GM21717 (cell line): ENCODE data around the gene SCNN1B.
"Not testable (repeated sequence)": the region's sequence is repeated elsewhere in the genome, so short reads cannot be mapped to it uniquely, and the experiment has no call there.

Source experiments
- ATAC-seq: cut with Tn5 transposase; IDR thresholded peaks from one replicate; pipeline ENCODE4 v1.9.1; 2021; ENCODE audit warnings: mild to moderate bottlenecking, moderate library complexity; ENCODE audit not compliant: unreplicated experiment

SCNN1B gene

DNA sequence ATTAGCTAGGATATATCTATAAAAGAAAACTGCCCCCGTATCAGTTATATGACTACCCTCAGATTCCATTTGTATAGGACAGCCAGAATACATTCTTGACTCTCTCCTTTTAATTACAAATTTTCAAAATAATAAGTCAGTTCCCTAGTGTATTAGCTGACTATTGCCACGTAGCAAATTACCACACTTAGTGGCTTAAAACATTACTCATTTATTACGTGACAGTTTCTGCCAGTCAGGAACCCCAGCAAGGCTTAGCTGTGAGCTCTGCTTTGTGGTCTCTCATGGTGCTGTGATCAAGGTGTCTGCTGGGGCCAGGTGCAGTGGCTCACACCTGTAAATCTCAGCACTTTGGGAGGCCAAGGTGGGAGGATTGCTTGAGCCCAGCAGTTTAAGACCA lies 13.9 kb upstream of the SCNN1B start:
- ATAC-seq: no peak

DNA sequence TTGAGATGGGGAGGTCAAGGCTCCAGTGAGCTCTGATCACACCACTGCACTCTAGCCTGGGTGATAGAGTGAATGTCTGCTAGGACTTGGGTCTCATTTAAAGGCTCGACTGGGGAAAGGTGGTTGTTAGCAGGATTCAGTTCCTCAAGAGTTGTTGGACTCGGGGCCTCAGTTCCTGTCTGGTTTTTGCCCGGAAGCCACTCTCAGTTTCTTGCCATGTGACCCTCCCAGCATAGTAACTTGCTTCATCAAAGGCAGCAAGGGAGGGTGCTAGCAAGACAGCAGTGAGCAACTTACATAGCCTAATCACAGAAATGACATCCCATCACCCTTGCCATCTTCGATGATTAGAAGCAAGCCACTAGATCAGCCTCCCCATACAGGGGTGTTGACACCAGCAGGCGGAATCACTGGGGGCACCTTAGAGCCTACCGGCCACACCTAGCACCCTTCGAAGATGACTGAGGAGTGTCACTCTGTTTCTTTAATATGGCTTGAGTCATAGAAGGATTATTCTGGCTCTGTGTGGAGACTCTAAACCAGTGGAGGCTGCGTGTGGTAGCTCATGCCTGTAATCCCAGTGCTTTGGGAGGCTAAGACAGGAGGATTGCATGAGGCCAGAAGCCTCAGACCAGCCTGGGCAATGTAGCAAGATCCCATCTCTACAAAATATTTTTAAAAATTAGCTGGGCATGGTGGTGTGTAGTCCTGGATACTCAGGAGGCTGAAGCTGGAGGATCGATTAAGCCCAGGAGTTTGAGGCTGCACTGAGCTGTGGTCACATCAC lies 13.2 kb upstream of the SCNN1B start:
- no peak for ATAC-seq

DNA sequence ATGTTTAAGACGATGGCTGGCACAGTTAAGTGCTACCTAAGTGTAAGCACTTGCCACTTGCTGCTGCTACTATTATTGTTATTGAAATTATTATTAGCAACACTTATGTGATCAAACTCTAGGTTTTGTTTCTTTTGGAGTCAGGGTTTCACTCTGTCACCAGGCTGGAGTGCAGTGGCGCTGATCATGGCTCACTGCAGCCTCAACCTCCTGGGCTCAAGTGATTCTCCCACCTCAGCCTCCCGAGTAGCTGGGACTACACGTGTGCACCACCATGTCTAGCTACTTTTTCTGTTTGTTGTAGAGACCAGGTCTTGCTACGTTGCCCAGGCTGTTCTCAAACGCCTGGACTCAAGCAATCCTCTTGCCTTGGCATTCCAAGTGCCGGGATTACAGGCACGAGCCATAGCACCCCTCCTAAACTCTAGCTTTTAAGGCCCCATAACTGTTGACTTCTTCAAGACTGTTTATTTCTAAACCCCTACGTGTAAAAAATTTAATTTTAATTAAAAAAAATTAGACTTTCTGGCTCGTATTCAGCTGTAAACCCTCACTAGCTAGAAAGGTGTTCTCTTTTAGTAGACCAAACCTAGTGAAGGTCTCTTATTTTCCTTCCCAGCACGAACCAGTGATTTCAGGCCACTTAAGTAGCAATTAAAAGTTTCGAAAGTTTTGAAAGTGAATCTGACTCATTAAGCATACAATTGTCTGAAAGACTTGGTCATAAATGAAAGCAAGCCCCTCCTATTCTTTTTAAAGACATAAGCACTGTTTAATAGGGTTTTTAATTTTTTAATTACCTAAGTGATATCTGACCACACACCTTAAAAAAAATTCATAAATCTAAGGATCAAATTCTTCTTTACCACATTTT lies 11.7 kb upstream of the SCNN1B start:
- ATAC-seq: no peak

DNA sequence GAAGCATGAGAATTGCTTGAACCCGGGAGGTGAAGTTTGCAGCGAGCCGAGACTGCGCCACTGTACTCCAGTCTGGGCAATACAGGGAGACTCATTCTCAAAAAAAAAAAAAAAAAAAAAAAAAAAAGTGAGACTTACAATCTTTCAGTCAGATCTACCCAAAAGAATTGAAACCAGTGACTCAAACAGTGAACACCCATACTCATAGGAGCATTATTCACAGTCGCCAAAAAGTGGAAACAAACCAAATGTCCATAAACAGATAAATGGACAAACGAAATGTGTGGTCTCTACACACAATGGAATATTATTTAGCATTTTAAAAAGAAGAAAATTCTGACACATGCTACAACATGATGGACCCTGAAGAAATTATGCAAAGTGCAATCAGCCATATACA lies 9.1 kb upstream of the SCNN1B start:
- no peak for ATAC-seq

DNA sequence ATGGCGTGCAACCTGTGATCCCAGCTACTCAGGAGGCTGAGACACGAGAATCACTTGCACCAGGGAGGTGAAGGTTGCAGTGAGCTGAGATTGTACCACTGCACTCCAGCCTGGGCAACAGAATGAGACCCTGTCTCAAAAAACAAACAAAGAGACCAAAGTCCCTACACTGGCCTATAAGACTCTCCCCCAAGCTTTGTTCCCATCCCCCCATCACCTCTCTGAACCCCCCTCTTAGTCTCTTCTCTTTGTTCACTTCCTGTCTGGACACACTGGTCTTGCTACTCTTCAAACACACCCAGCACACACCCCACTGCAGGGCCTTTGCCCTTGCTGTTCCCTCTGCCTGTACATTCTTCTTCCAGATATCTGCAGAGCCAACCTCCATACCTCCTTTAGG lies 7.8 kb upstream of the SCNN1B start:
- ATAC-seq: no peak

DNA sequence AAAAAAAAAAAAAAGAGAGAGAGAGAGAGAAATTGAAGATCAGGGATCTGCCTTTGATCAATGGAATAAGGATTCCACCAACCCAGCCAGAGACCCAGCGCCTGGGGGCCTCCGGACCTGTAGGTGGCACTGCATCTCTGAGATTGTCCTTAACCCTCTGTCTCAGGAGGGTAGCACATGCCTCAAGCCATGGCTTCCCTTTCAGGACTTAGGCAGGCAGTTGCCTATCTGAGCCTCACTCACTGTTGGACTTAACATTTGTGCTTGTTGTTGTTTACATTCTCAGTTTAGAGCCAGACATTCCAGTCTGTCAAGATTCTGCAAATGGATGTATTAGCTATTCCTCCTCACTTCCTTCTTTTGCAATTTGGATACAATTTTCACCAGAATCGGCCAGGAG lies 5.1 kb upstream of the SCNN1B start:
- no peak for ATAC-seq

DNA sequence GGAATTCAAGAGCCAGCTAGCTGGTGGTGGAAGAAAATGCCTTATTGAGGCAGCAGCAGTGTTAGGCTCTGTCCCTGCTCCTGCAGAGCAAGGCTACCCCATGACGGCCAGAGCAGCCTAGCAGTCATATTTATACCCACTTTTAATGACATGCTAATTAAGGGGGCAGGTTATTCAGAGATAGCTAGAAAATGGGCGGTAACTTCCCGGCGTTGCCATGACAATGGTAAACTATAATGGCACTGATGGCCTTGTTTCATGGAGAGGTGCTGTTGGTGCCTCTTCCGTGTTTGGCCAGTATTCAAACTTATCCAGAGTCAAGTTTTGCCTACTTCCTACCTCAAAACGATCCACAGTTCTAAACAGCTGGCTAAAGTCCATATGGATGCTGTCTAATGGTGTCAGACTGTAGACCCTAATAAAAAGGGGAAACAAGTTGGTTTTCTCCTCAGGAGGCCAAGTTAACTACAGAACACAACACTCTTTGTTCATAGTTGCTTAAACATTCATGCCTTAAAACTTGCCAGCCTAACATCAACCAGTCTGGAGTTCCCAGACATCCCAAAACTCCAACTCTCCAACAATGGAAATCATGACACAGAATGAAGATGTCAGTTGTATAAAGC lies 3.7 kb upstream of the SCNN1B start:
- no peak for ATAC-seq

DNA sequence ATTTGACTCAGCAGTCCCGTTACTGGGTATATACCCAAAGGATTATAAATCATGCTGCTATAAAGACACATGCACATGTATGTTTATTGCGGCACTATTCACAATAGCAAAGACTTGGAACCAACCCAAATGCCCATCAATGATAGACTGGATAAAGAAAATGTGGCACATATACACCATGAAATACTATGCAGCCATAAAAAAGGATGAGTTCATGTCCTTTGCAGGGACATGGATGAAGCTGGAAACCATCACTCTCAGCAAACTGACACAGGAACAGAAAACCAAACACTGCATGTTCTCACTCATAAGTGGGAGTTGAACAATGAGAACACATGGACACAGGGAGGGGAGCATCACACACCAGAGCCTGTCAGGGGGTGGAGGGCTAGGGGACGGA lies 2.3 kb upstream of the SCNN1B start:
- ATAC-seq: not testable (repeated sequence)

DNA sequence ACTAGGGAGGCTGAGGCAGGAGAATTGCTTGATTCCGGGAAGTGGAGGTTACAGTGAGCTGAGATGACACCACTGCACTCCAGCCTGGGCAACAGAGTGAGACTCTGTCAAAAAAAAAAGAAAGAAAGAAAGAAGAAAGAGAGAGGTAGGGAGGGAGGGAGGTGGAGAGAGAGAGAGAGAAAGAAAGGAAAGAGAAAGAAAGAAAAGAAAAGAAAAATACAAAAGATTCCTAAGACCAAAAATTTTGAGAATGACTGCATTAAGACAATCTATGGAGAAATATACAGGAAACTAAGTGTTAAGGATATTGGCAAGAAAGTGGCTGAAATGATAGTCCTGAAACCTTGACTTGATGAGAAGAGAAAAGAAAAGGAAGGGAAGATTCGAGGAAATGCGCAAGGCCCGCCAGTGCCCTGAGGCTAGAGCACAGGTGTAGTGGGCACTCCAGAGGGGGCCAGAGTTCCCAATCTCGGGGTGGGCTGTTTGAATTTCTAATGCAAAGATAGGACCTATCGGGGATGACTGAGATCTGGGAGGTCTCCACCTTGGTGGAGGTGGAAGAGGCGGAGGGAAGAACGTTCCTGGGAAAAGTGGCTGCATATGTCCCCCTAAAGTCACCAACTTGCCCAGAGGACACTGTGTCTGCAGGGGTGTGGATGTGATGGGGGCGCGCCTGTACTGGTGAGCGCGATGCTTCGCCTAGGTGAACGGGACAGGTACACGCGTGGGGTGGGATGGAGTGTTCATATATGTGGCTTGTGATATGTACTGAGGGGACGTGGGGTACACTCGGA lies 654 bp upstream of the SCNN1B start:
- no peak for ATAC-seq

DNA sequence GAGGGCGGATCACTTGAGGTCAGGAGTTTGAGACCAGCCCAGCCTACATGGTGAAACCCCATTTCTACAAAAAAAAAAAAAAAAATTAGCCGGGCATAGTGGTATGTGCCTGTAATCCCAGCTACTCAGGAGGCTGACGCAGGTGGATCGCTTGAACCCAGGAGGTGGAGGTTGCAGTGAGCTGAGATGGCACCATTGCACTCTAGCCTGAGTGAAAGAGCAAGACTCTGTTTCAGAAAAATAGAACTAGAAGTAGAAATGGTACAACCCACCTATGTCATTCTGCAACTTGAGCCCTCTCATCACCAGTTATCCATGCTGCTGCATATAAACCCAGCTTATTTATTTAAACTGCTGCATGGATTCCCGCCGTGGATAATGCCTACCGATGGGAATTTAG lies 1.6 kb downstream of the SCNN1B start:
- ATAC-seq: no peak

DNA sequence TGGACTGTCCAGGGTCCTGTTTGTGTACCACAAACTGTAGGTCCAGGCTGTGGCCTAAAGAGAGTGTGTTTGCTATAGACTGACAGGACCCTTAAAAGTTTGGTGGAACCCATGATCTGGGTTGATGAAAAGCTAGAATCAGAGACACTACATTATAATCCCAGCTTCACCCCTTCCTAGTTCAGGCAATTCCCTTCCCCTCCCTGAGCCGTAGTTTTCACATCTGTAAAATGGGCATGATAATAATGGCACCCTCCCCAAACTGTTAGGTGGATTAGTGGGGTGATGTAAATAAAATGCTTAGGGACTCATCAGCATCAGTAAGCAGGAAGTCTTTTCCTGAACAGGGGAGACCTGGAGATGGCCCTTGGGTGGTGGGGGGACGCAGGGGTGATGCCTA lies 2.5 kb downstream of the SCNN1B start:
- no peak for ATAC-seq

DNA sequence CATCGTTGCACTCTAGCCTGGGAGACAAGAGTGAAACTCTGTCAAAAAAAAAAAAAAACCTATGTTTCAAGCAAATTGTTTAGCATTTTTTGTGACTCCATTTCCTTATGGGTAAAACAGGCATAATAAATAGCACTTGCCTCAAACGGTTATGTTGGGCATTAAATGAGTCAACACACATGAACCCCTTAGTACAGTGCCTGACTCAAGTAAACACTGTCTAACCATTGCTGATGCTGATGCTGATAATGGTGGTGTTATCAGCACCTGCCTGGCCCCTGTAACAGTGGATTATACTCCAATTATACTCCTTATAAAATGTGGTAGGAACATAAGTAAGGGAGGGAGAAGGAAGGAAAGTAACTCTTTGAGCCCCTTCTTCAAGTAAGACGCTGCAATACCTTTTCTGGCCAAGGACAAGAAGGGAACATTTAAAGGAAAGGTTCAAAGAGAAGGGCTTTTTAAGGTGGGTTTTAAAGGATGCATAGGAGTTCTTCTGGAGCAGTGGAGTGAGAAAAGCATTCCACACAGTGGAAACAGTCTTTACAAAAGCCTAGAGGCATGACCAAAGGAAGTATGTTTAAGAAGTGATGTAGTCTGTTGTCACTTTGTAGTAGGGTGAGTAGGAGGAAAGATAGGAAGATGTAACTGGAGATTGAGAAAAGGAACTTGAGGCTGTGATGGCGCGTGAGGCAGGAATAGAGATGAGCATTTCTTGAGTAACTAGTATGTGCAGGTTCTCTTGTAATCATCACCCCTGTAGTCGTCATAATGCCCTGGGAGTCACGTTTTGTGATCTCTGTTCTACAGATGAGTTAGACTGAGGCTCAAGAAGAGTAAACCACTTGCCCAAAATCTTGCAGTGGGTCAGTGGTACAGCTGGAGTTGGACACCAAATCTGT lies 4.3 kb downstream of the SCNN1B start:
- no peak for ATAC-seq

DNA sequence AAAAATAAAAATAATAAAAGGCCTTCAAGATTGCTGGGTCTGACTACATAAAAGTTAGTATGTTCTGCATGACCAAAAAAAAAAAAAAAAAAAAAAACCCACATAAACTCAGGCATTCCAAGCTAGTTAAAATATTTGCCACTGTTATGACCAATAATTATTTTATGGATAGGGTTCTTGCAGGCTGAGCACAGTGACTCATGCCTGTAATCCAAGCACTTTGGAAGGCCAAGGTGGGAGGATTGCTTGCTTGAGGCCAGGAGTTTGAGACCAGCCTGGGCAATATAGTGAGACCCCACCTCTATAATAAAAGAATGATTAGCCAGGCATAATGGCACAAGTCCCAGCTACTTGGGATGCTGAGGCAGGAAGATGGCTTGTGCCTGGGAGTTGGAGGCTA lies 8.1 kb downstream of the SCNN1B start:
- ATAC-seq: no peak

DNA sequence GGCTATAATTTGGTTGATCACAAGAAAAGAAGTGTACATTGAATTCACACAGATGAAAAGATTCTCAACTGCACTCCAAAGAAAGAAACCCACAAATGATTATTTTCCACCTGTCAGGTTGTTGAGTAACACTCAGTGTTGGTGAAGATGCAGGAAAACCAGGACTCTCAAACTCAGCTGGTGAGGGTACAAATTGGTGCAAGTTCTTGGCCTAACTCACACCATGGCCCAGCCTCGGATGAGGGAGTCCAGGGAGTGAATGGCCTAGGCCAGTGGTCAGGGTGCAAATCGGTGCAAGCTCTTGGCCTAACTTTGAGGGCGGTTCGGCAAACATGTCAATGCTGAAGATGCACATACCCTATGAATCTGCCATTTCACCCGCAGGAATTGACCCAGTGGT lies 8.6 kb downstream of the SCNN1B start:
- ATAC-seq: no peak

DNA sequence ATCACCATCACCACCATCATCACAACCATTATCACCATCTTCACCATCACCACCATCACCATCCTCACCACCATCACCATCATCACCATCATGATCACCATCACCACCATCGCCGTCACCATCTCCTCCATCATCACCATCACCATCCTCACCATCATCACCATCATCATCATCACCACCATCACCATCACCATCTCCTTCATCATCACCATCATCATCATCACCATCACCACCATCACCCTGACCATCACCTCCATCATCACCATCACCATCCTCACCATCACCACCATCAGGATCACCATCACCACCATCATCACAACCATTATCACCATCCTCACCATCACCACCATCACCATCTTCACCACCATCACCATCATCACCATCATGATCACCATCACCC lies 14.1 kb downstream of the SCNN1B start:
- no peak for ATAC-seq

DNA sequence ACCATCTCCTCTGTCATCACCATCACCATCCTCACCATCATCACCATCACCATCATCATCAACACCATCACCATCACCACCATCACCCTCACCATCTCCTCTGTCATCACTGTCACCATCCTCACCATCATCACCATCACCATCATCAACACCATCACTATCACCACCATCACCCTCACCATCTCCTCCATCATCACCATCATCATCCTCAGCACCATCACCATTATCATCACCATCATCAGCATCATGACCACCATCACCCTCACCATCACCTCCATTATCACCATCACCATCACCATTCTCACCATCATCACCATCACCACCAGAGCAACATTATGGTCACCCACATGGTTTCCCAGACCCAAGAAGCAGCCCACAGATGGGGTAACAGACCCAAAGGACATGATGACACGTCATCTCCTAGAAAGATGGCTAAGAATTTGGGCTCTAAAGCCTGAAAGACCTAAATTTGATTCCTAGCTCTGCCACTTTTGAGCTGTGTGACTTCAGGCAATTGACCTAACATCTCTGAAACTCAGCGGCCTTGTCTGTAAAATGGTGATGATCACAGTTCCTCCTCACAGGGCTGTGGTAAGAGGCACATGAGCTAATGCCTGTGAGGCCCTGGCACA lies 14.6 kb downstream of the SCNN1B start:
- no peak for ATAC-seq

DNA sequence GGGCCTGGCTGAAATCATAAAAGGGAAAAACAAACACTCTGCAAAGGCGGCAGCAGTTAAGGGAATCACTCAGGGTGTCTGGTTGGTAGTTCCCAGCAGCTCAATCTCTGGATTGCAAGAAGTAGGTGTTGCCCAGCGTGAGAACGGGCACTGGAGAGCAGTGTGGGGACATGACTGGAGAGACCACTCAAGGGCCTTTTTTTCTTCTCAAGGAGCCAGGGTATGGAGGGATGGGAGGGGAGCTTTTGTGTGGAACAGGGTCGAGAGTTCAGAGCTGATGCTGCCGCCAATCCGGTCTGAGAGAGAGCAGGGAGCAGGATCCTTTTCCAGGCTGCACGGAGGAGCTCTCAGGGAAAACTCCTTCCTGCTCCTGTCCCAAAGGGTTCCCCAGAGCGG lies 15.2 kb downstream of the SCNN1B start:
- no peak for ATAC-seq

DNA sequence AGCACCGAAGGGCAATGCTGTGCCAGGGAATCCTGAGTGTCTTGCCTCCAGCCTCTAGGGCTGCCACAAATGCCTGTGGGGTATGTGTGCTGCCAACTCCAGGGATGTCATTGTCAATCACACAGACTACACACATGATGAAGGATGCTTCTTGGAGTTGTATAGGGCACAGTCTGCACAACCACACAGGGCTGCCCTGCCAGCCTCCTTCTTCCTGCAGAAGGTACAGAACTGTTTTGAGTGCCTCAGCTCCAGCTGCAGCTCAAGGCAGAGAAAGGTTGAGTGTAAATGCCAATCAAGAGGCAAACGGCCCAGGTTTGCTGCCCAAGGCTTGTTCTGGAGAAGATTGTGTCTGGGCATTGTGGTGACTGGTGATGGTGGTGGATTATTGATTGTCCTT lies 15.6 kb downstream of the SCNN1B start:
- ATAC-seq: no peak

DNA sequence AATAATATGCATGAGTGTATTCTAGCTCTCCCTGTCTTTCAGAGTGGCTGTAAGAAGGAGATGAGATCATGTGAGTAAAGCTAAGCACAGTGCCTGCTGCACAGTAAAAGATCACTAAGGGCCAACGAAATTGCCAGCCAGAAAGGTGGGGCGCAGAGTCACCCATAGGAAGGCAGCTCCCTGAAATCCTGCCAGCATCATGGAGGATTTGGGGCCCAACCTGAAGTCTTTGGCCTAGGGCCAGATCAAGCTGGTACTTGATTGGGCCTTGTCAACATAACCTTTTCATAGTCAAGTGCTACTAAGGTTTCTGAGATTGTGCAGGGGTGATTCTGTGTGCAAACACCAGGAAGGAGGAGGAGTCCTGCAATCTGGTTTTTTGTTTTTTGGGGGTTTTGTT lies 16.5 kb downstream of the SCNN1B start:
- ATAC-seq: no peak
